ENCODE measurements around the gene SLC12A9. TPM values are rescaled to one million over a fixed set of nuclear protein-coding genes. Genes with fewer than 3 reads are reported as not detected.

SLC12A9 gene
- total RNA-seq, 3 donors from 2014 or later: 27.9 to 34.0 (median 33.5) TPM

GRCh38 chr7:100823534-100823933 lies 29.0 kb upstream of the SLC12A9 start:
- intact Hi-C loops (cut with DNase I, micrococcal nuclease): no loop called here
- peak in 2 of 3 donors; percentile 18 to 51 for DNase-seq
- Histone ChIP-seq H3K4me3 (no peak overlapping the region), H3K9me3 (no peaks in the 10 kb centered on the region), H3K36me3 (ENCODE audit: low read depth) (peaks cover 4% of the 10 kb centered on the region), H3K4me1 (ENCODE audit: low read depth) (peaks cover 9% of the 10 kb centered on the region)
- no peak for TF ChIP-seq CTCF (IDR thresholded peaks at IDR 0.05)
- no peak for ATAC-seq

GRCh38 chr7:100824499-100825214 lies 27.9 kb upstream of the SLC12A9 start:
- no peak for TF ChIP-seq CTCF (IDR thresholded peaks at IDR 0.05)
- H3K4me3 ChIP-seq: no peak overlapping the region
- no peak for ATAC-seq
- intact Hi-C loops (cut with DNase I, micrococcal nuclease): no loop called here
- peak in 2 of 3 donors; percentile 30 to 33 for DNase-seq
- peaks cover 11% of the 10 kb centered on the region for H3K4me1 ChIP-seq (ENCODE audit: low read depth)
- H3K9me3 ChIP-seq: no peaks in the 10 kb centered on the region
- peaks cover 4% of the 10 kb centered on the region for H3K36me3 ChIP-seq (ENCODE audit: low read depth)

GRCh38 chr7:100825215-100825671 lies 27.3 kb upstream of the SLC12A9 start:
- TF ChIP-seq CTCF (IDR thresholded peaks at IDR 0.05): no peak
- ATAC-seq: peak; percentile 48

GRCh38 chr7:100825751-100826513 lies 26.6 kb upstream of the SLC12A9 start:
- peaks cover 11% of the 10 kb centered on the region for H3K4me1 ChIP-seq (ENCODE audit: low read depth)
- peaks cover 4% of the 10 kb centered on the region for H3K36me3 ChIP-seq (ENCODE audit: low read depth)
- ATAC-seq: peak; percentile 56
- peak in 2 of 3 donors; percentile 38 to 49 for DNase-seq
- no peak for TF ChIP-seq CTCF (IDR thresholded peaks at IDR 0.05)
- no peaks in the 10 kb centered on the region for H3K9me3 ChIP-seq
- intact Hi-C loops (cut with DNase I, micrococcal nuclease): no loop called here
- peak overlapping the region; percentile 42 for H3K4me3 ChIP-seq

More at GRCh38 chr7:100825215-100825671, 27.3 kb upstream of the SLC12A9 start:
- H3K4me1 ChIP-seq (ENCODE audit: low read depth): peaks cover 11% of the 10 kb centered on the region
- no peaks in the 10 kb centered on the region for H3K9me3 ChIP-seq
- peaks cover 4% of the 10 kb centered on the region for H3K36me3 ChIP-seq (ENCODE audit: low read depth)
- DNase-seq: peak in 1 of 3 donors; percentile 51
- H3K4me3 ChIP-seq: no peak overlapping the region
- intact Hi-C loops (cut with DNase I, micrococcal nuclease): no loop called here

GRCh38 chr7:100826514-100827329 lies 25.8 kb upstream of the SLC12A9 start:
- Histone ChIP-seq H3K4me1 (ENCODE audit: low read depth) (peaks cover 11% of the 10 kb centered on the region), H3K9me3 (no peaks in the 10 kb centered on the region), H3K36me3 (ENCODE audit: low read depth) (peaks cover 4% of the 10 kb centered on the region), H3K4me3 (peak overlapping the region; percentile 42)
- peak; percentile 45 for ATAC-seq
- DNase-seq: peak; percentile 48 to 59 (median 55)
- intact Hi-C loops (cut with DNase I, micrococcal nuclease): no loop called here
- no peak for TF ChIP-seq CTCF (IDR thresholded peaks at IDR 0.05)
